Lower leg skin (tissue), 3 donors: ENCODE measurements around the gene CABP4.

Source experiments
- CTCF ChIP-seq, 3 donors: fragments of 450-650 bp; IDR thresholded peaks; one replicate each; pipeline ENCODE4 v1.5.1; 2016; ENCODE audit warnings: antibody characterized with exemption in 3 of 3, mild to moderate bottlenecking in 3 of 3, moderate library complexity in 2 of 3
- POLR2A ChIP-seq, 2 donors: fragments of 450-650 bp; IDR thresholded peaks; one replicate each; pipeline ENCODE4 v1.6.1; 2016 to 2017; ENCODE audit warnings: antibody characterized with exemption in 2 of 2, mild to moderate bottlenecking in 1 of 2, moderate library complexity in 1 of 2

GRCh38 chr11:67455054-67455453 lies at the start of gene CABP4:
- TF ChIP-seq CTCF (IDR thresholded peaks at IDR 0.05), result no peak
- no peak for TF ChIP-seq POLR2A (IDR thresholded peaks at IDR 0.05)
